ENCODE measurements around the gene LPAR3.

LPAR3 gene

GRCh38 chr1:84899969-84900368 is 7.0 kb upstream of the LPAR3 start:
- no peak for DNase-seq

GRCh38 chr1:84896279-84896678 is 3.3 kb upstream of the LPAR3 start:
- DNase-seq, result no peak

- DNase-seq, result no peak
Observed at GRCh38 chr1:84890566-84890965, 2.4 kb downstream of the LPAR3 start.

- no peak for DNase-seq
Observed at GRCh38 chr1:84889437-84889836, 3.6 kb downstream of the LPAR3 start.

GRCh38 chr1:84888753-84889152 is 4.3 kb downstream of the LPAR3 start:
- DNase-seq, result no peak

- no peak for DNase-seq
Observed at GRCh38 chr1:84887261-84887934, 5.6 kb downstream of the LPAR3 start.

- no peak for DNase-seq
Observed at GRCh38 chr1:84885469-84885868, 7.5 kb downstream of the LPAR3 start.

- no peak for DNase-seq
Observed at GRCh38 chr1:84884671-84885389, 8.2 kb downstream of the LPAR3 start.

- DNase-seq, result no peak
Observed at GRCh38 chr1:84883286-84883685, 9.7 kb downstream of the LPAR3 start.

GRCh38 chr1:84877592-84877991 is 15.4 kb downstream of the LPAR3 start:
- DNase-seq, result no peak

GRCh38 chr1:84876353-84876752 is 16.7 kb downstream of the LPAR3 start:
- DNase-seq, result no peak

- no peak for DNase-seq
Observed at GRCh38 chr1:84873366-84873765, 19.6 kb downstream of the LPAR3 start.

GRCh38 chr1:84872696-84873355 is 20.2 kb downstream of the LPAR3 start:
- DNase-seq, result no peak

GRCh38 chr1:84871181-84871580 is 21.8 kb downstream of the LPAR3 start:
- DNase-seq, result no peak

GRCh38 chr1:84870591-84870990 is 22.4 kb downstream of the LPAR3 start:
- DNase-seq, result no peak

- no peak for DNase-seq
Observed at GRCh38 chr1:84869720-84870119, 23.3 kb downstream of the LPAR3 start.

- DNase-seq, result no peak
Observed at GRCh38 chr1:84862810-84863251, 30.2 kb downstream of the LPAR3 start.

- no peak for DNase-seq
Observed at GRCh38 chr1:84861988-84862644, 30.9 kb downstream of the LPAR3 start.

- no peak for DNase-seq
Observed at GRCh38 chr1:84861516-84861915, 31.5 kb downstream of the LPAR3 start.

GRCh38 chr1:84859866-84860265 is 33.1 kb downstream of the LPAR3 start:
- no peak for DNase-seq

- no peak for DNase-seq
Observed at GRCh38 chr1:84857906-84858305, 35.1 kb downstream of the LPAR3 start.

- DNase-seq, result no peak
Observed at GRCh38 chr1:84856726-84857270, 36.2 kb downstream of the LPAR3 start.
